Muscle layer of colon (tissue), 2 donors: ENCODE results near the gene DLST.

Experiments
- H3K27ac ChIP-seq: one replicate; pipeline ENCODE4 v1.7.0; 2013; ENCODE audit warnings: low read depth, mild to moderate bottlenecking, low read length, moderate library complexity
- H3K27me3 ChIP-seq, 2 donors: one replicate each; pipeline ENCODE4 v1.7.0; 2013; ENCODE audit warnings: low read length in 2 of 2, mild to moderate bottlenecking in 2 of 2; ENCODE audit not compliant: insufficient read depth in 2 of 2, control insufficient read depth in 1 of 2
- H3K36me3 ChIP-seq: one replicate; pipeline ENCODE4 v1.7.0; 2013; ENCODE audit warnings: mild to moderate bottlenecking, low read length; ENCODE audit not compliant: insufficient read depth
- H3K4me1 ChIP-seq: one replicate; pipeline ENCODE4 v1.7.0; 2013; ENCODE audit warnings: mild to moderate bottlenecking, low read length; ENCODE audit not compliant: insufficient read depth
- H3K4me3 ChIP-seq, 2 donors: one replicate each; pipeline ENCODE4 v1.7.0; 2013; ENCODE audit warnings: low read length in 2 of 2, low read depth in 1 of 2, mild to moderate bottlenecking in 1 of 2, moderate library complexity in 1 of 2
- H3K9ac ChIP-seq: one replicate; pipeline ENCODE4 v1.7.0; 2013; ENCODE audit warnings: low read length
- H3K9me3 ChIP-seq: one replicate; pipeline ENCODE4 v1.7.0; 2013; ENCODE audit warnings: mild to moderate bottlenecking, low read length
- donor health status: abdominal sarcoma.
- donor health status: Adenocarcinoma of cecum.

The DLST gene

DNA sequence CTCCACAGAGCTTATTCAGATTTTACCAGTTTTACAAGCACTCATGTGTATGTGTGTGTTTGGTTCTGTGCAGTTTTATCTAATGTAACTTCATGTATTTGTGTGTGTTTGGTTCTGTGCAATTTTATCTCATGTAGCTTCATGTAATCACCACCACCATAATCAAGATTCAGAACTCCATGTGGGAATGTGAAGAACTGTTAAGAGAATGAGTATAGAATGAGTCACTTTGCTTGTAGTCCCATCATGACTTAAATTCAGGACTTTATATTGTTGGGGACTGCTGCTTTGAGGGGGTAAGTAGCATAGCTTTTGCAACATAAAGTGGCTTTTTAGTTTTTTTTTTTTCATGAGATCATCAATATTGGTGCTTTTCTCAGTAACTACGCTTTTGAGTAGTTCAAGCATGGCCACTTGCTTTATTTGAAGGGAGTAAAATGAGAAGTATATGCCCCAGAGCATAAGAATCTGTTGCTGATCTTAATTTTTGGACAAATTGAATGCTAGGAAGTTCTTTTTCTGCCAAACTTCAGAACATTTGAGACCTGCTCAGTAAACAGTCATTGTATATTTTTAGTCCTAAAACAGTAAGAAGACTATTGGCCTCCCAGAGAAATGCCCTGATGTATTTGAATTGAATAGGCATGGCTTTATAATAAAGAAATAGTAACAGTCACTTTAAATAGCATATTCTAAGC is 34.6 kb upstream of the DLST start:
- H3K9me3 ChIP-seq, result no peaks in the 10 kb centered on the region
- H3K27me3 ChIP-seq, result no peaks in the 10 kb centered on the region
- H3K4me1 ChIP-seq, result no peaks in the 10 kb centered on the region
- no peak overlapping the region for H3K27ac ChIP-seq
- no peak overlapping the region for H3K9ac ChIP-seq
- no peak overlapping the region for H3K4me3 ChIP-seq
- H3K36me3 ChIP-seq, result no peaks in the 10 kb centered on the region

DNA sequence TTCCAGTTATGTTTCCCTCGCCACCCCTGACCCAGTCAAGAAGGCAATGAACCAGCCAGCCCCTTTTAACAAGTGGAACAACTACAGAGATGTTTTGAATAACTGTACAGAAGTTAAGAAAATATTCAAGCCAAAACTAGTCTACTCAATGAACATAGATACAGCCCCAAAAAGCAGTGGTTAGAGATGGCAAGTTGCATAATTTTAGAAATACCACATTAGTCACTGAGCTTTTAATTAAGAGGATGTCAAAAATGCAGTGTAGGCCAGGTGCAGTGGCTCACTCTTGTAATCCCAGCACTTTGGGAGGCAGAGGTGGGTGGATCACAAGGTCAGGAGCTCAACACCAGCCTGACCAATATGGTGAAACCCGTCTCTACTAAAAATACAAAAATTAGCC is 32.9 kb upstream of the DLST start:
- no peaks in the 10 kb centered on the region for H3K9me3 ChIP-seq
- H3K4me3 ChIP-seq, result no peak overlapping the region
- H3K27me3 ChIP-seq, result no peaks in the 10 kb centered on the region
- peaks cover 11% of the 10 kb centered on the region for H3K4me1 ChIP-seq
- no peaks in the 10 kb centered on the region for H3K36me3 ChIP-seq
- no peak overlapping the region for H3K9ac ChIP-seq
- no peak overlapping the region for H3K27ac ChIP-seq

DNA sequence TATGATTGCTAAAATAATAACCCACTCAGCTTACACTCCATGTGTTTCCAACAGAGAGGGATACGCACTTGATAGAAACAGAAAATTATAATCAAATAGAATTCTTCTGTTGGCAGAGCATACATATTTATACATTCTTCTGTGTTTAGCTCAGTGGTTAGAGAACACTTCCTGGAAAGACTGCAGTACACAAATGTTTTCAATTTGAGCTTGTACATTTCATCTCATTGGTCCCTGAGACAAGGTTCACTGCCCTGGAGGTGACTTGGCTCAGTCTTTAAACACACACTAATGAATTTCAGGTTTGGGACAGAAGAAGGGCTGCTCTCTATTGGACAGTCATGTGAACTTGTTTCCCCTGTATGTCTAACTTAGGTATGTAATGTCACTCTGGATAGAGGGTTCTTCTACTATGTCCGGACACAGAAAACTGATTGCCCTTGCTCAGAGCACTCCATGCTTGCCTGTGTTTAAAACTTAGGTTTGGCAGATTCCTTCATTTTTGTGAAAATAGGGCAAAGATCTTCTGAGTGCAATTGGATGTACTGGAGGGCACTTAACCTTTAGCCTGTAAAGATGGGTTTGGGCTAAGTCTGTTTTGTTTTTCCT is 28.7 kb upstream of the DLST start:
- H3K4me3 ChIP-seq, result no peak overlapping the region
- no peak overlapping the region for H3K9ac ChIP-seq
- H3K27ac ChIP-seq, result peak overlapping the region; percentile 56
- no peaks in the 10 kb centered on the region for H3K9me3 ChIP-seq
- no peaks in the 10 kb centered on the region for H3K36me3 ChIP-seq
- peaks cover 18% of the 10 kb centered on the region for H3K4me1 ChIP-seq
- no peaks in the 10 kb centered on the region for H3K27me3 ChIP-seq

DNA sequence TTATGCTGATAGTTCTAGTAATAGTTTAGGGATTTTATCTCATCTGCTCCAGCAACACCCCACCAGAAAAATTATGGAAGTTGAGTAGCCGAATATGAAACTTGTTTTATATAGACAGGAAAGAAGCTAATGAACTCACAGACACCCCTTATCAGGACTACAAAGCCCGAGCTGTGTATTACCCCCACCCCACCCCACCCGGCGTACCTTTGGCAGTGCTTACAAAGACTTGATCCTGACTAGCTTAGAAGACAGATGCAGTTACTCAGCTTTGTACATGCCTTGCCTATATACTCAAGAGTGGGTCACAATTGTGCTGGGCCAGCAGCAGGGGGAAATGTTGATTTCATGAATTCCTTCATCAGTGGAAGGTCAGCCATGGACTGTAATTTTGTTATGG is 28.1 kb upstream of the DLST start:
- H3K27me3 ChIP-seq, result no peaks in the 10 kb centered on the region
- no peak overlapping the region for H3K9ac ChIP-seq

DNA sequence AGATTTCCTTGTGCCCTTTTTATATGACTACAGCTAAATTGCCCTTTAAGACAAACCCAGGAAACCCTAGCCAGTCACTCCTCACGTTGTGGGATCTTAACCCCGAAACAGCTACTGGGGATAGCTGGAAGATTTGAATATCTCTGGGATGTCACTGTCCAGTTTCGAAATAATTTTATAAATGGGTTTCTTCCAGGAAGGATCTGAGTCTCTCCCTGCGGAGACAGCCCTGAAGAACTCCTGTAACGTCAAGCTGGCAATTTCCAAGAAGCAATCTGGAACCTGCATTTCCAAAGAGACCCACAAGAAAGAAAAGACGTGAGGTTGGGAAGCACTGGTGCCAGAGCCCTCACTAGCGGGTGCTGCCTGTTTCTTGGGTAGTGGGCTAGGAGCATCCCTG is 26.7 kb upstream of the DLST start:
- Histone ChIP-seq H3K9ac (no peak overlapping the region), H3K27ac (no peak overlapping the region), H3K27me3 (no peaks in the 10 kb centered on the region), H3K9me3 (no peaks in the 10 kb centered on the region), H3K4me3 (no peak overlapping the region), H3K4me1 (peaks cover 18% of the 10 kb centered on the region), H3K36me3 (no peaks in the 10 kb centered on the region)

More for the DNA sequence above, 28.1 kb upstream of the DLST start:
- Histone ChIP-seq H3K36me3 (no peaks in the 10 kb centered on the region), H3K4me1 (peaks cover 18% of the 10 kb centered on the region), H3K27ac (peak overlapping the region; percentile 56), H3K4me3 (no peak overlapping the region), H3K9me3 (no peaks in the 10 kb centered on the region)

DNA sequence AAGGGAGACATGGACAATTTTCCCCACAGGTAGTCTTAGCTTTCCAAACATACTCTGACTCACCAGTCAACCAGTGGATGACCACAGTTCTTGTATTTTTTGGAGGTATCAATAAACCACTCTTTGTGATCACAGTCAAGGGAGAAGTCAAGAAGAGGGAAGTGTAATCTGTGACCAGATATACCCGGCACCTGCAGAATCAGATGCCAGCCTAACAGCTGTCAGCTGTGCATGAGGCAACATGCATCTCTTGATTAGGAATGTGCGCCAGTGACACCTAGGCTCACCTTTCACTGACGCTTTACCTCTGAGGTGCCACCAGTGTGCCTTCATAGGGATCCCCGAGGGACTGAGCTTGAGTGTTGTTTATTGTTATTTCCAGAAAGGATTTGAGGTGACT is 25.8 kb upstream of the DLST start:
- no peaks in the 10 kb centered on the region for H3K9me3 ChIP-seq
- peaks cover 22% of the 10 kb centered on the region for H3K4me1 ChIP-seq
- no peak overlapping the region for H3K9ac ChIP-seq
- no peaks in the 10 kb centered on the region for H3K27me3 ChIP-seq
- H3K4me3 ChIP-seq, result no peak overlapping the region
- no peak overlapping the region for H3K27ac ChIP-seq
- H3K36me3 ChIP-seq, result no peaks in the 10 kb centered on the region

DNA sequence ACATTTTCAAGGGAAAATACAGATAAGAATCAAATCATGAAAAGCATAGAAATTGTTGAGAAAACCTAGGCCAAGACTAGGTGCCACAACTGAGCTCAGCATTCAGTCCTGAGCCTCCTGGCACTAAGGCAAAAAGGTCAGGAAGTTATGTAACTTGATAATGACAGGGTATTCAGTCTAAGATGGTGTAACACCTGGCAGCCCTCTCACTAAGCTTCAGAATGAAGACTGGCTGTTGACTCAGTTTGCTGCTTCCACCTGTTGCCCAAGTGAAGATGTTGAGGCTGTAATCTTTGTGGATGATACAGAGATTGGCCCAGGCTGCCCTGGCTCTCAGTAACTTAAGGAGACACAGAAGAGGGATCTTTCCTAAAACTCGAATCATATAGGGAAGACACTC is 25.4 kb upstream of the DLST start:
- H3K4me3 ChIP-seq, result no peak overlapping the region
- H3K9ac ChIP-seq, result no peak overlapping the region
- H3K36me3 ChIP-seq, result no peaks in the 10 kb centered on the region
- H3K9me3 ChIP-seq, result no peaks in the 10 kb centered on the region
- H3K4me1 ChIP-seq, result peaks cover 26% of the 10 kb centered on the region
- no peaks in the 10 kb centered on the region for H3K27me3 ChIP-seq
- H3K27ac ChIP-seq, result no peak overlapping the region

DNA sequence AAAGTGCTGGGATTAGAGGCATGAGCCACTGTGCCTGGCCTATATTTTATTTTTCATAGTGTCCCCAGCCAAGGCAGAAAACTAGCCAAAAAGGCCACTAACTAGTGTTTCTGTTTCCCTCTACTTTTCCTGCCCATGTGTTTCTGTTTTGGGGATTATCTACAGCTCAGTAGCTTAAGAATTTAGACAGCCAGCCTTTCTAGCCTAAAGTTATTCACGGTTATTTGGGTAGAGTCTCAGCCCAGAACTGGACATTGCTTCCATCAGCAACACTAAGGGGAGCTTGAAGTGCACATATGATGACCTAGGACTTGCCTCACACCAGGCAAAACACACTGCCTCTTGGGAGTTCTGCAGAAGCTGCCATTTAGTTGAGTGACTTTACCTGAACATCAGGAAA is 23.7 kb upstream of the DLST start:
- Histone ChIP-seq H3K4me3 (no peak overlapping the region), H3K4me1 (peaks cover 20% of the 10 kb centered on the region), H3K9ac (no peak overlapping the region), H3K27ac (no peak overlapping the region), H3K9me3 (no peaks in the 10 kb centered on the region), H3K36me3 (no peaks in the 10 kb centered on the region), H3K27me3 (no peaks in the 10 kb centered on the region)

DNA sequence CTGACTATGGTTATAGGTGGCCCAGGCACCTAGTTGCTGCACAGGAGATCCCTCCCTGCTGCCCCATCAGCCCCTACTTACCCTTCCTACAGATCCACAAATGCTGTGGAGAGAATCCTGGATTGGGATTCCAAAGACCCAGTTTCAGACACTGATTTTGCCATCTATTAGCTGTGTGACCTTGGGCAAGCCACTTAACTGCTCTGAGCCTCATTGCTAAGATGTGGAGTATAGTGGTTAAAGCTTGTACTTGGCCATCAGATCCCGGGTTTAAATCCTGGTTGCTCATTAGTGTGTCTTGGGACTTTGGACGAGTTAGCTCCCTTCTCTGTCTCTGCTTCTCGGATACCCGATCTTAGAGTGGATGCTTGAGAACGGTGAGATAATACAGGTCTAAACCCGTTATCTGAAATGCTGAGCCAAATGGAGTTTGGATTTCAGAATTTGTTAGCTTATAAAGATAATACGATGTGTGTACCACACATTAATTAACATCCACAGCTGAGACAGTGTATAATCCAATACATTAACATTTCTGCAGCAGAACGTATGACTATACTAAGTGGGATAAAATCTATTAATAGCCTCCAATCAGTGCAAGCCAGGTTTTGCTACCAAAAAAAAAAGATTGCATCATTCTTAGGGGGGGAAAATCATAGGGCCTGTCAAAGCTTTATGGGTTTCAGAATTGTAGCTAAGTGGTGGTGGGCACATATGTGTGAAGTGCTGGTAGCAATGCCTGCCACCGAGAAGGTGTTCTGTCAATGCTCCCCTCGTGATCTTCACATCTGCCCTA is 21.8 kb upstream of the DLST start:
- Histone ChIP-seq H3K4me3 (no peak overlapping the region), H3K27me3 (no peaks in the 10 kb centered on the region), H3K27ac (no peak overlapping the region), H3K9ac (no peak overlapping the region), H3K4me1 (peaks cover 8% of the 10 kb centered on the region), H3K36me3 (no peaks in the 10 kb centered on the region), H3K9me3 (no peaks in the 10 kb centered on the region)

DNA sequence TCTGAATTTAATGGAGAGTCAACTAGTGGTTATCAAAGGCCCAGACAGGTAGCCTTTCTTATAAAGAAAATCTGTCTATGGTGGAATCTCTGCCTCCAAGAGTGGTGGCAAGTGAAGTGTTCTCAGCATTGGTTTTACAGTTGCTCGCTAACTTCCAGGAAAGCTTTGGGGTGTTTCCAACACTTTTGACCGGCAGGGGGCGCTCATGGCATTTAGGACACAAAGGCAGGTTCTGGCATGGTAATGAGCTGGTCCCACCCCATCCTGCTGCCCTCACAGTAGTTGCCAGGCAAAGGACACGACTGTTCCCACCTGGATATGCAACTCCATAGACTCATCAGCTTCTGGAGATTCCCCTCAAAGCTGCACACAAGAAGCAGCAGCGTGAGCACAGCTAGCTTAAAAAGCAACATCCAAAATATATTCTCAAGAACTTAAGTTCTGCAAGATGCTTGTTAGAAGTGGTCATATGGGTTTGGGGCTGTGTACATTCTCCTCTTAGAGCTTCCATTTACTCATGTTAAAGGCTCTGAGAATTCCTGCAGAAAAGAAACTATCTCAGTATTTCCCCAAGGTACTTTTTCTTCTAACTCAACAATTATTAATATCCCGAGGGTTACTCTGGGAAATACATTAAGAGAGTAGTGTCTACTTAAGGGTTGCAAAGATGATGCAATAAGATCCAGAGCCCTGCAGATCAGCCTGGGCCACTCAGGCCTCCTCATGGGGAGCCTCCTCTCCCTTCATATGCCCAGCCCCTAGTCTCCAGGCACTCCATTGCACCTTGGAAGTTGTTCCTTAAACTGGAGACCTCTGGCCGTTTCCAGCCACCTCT is 20.6 kb upstream of the DLST start:
- Histone ChIP-seq H3K9me3 (no peaks in the 10 kb centered on the region), H3K36me3 (no peaks in the 10 kb centered on the region), H3K4me1 (peaks cover 8% of the 10 kb centered on the region), H3K4me3 (no peak overlapping the region), H3K27me3 (no peaks in the 10 kb centered on the region), H3K27ac (no peak overlapping the region), H3K9ac (no peak overlapping the region)

DNA sequence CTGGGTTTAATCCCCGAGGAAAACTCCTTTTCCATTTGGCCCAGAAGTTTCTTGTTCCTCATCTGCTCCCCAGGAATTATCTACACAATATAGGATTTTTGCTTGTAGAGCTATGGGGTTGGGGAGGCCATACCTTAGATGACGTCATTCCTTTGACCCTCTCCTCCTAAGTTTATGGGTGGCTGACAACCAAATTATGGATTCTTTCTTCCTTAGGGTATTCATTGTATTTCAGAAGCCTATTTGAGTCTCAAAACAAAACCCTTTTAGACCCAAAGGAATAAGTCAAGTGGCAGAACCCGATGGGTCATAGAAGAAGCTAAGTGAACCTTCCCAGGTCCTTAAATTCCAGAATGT is 20.0 kb upstream of the DLST start:
- Histone ChIP-seq H3K27ac (no peak overlapping the region), H3K4me1 (peaks cover 8% of the 10 kb centered on the region), H3K9ac (no peak overlapping the region), H3K9me3 (no peaks in the 10 kb centered on the region), H3K27me3 (no peaks in the 10 kb centered on the region), H3K4me3 (no peak overlapping the region), H3K36me3 (no peaks in the 10 kb centered on the region)
